ENCODE measurements around the gene MCU. TPM values are rescaled to one million over a fixed set of nuclear protein-coding genes. Genes with fewer than 3 reads are reported as not detected.

The MCU gene
- total RNA-seq, 4 donors from 2014 or later, result 17.6 to 24.9 (median 20.3) TPM

- Histone ChIP-seq H3K9me3 (no peaks in the 10 kb centered on the region), H3K36me3 (no peaks in the 10 kb centered on the region), H3K27ac (no peak overlapping the region), H3K4me3 (no peak overlapping the region), H3K27me3 (no peaks in the 10 kb centered on the region), H3K4me1 (peaks cover 6 to 33% (median 7%) of the 10 kb centered on the region in 3 donors)
- ATAC-seq, result no peak
- TF ChIP-seq EP300 (IDR thresholded peaks at IDR 0.05) (no peak), CTCF (IDR thresholded peaks at IDR 0.05) (no peak), POLR2A (IDR thresholded peaks at IDR 0.05) (no peak), POLR2AphosphoS5 (IDR thresholded peaks at IDR 0.05) (no peak)
- WGBS, 2 donors (ENCODE audit: low coverage in 1 of 2), result 70 to 71% methylated on average over 4 of the region's 4 CpGs
Measured at GRCh38 chr10:72731916-72732419, 40.0 kb downstream of the MCU start.

DNA sequence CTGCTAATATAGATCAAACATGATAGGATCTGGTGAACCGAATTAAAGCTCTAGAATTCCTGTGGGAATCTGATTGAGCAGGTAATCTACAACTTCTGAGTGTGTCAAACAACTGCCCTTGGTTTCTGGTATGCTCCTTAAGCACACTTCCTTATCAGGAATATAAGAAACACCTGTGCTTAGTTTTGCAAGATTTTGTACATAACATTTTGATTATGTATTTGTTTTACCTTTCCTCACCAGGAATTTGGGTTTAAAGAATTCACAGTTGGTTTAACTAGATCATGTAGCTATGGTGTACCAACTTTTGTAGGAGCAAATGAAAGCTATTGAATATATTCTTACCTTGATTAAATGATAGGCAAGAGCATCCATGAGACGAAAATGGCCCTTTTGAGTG lies 40.6 kb downstream of the MCU start:
- Histone ChIP-seq H3K9me3 (no peaks in the 10 kb centered on the region), H3K36me3 (no peaks in the 10 kb centered on the region), H3K4me1 (peaks cover 7 to 34% (median 7%) of the 10 kb centered on the region in 3 donors), H3K27me3 (no peaks in the 10 kb centered on the region), H3K27ac (no peak overlapping the region), H3K4me3 (no peak overlapping the region)
- 82 to 86% methylated on average over 2 of the region's 2 CpGs for WGBS, 2 donors (ENCODE audit: low coverage in 1 of 2)
- no peak for ATAC-seq
- no peak for TF ChIP-seq EP300 (IDR thresholded peaks at IDR 0.05)
- TF ChIP-seq CTCF (IDR thresholded peaks at IDR 0.05), result no peak
- no peak for TF ChIP-seq POLR2A (IDR thresholded peaks at IDR 0.05)
- no peak for TF ChIP-seq POLR2AphosphoS5 (IDR thresholded peaks at IDR 0.05)

DNA sequence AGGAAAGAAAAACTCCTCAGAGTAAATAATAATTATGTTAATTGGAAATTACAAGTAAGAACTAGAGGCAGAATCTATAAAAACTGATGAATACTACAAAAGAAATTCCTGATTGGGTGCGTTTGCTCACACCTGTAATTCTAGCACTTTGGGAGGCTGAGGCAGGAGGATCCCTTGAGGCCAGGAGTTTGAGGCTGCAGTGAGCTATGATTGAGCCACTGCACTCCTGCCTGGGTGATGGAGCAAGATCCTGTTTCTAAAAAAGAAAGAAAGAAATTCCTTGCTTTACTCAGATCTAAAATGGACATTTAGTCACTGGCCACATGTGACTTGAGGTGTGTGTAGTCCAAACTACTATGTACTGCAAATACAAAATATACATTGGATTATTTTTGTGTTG lies 42.0 kb downstream of the MCU start:
- ATAC-seq, result no peak

GRCh38 chr10:72735288-72735936 lies 43.5 kb downstream of the MCU start:
- Histone ChIP-seq H3K9me3 (no peaks in the 10 kb centered on the region), H3K4me1 (peaks cover 7 to 57% (median 17%) of the 10 kb centered on the region in 3 donors), H3K27me3 (no peaks in the 10 kb centered on the region), H3K36me3 (no peaks in the 10 kb centered on the region), H3K27ac (peak overlapping the region in 2 of 4 donors; percentile 45 to 75), H3K4me3 (no peak overlapping the region)
- ATAC-seq, result no peak
- no peak for TF ChIP-seq POLR2A (IDR thresholded peaks at IDR 0.05)
- TF ChIP-seq CTCF (IDR thresholded peaks at IDR 0.05), result no peak
- no peak for TF ChIP-seq POLR2AphosphoS5 (IDR thresholded peaks at IDR 0.05)
- no peak for TF ChIP-seq EP300 (IDR thresholded peaks at IDR 0.05)
- WGBS, 2 donors (ENCODE audit: low coverage in 1 of 2), result 74 to 95% methylated on average over 1 of the region's 1 CpG

More for the DNA sequence above, 42.0 kb downstream of the MCU start:
- H3K4me3 ChIP-seq, result no peak overlapping the region
- peaks cover 7 to 48% (median 13%) of the 10 kb centered on the region in 3 donors for H3K4me1 ChIP-seq
- 80 to 94% methylated on average over 1 of the region's 1 CpG for WGBS, 2 donors (ENCODE audit: low coverage in 1 of 2)
- TF ChIP-seq EP300 (IDR thresholded peaks at IDR 0.05) (no peak), POLR2AphosphoS5 (IDR thresholded peaks at IDR 0.05) (no peak), POLR2A (IDR thresholded peaks at IDR 0.05) (no peak), CTCF (IDR thresholded peaks at IDR 0.05) (no peak)
- H3K36me3 ChIP-seq, result no peaks in the 10 kb centered on the region
- no peaks in the 10 kb centered on the region for H3K27me3 ChIP-seq
- H3K9me3 ChIP-seq, result no peaks in the 10 kb centered on the region
- H3K27ac ChIP-seq, result no peak overlapping the region

All from gastroesophageal sphincter (tissue), 4 donors.